ENCODE results near the gene IMMP2L. TPM values are rescaled to one million over a fixed set of nuclear protein-coding genes. Genes with fewer than 3 reads are reported as not detected.

Gene IMMP2L
- total RNA-seq, 1 donor from 2014 or later, result 21.5 TPM

DNA sequence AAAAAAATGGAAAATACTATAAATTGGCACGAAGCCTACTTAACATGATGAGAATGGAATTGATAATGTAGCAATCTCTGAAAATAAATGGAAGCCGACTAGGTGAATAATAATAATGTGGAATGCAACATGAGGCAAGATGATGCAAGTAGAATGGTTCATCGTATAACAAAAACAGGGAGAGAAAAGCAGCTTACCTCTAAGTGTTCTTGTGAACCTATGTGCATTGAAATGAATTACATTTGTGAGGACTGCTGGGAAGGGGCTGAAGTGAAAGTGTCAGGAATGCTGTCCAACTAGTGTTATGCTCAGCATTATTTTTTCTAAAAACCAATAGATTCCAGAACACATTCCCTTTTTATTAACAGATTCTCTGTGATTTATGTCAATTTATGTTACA, 912.0 kb downstream of the IMMP2L start:
- Histone ChIP-seq H3K9me3 (ENCODE audit: low read depth) (no peaks in the 10 kb centered on the region), H3F3A (ENCODE audit: low read depth) (no peaks in the 10 kb centered on the region), H3K36me3 (no peaks in the 10 kb centered on the region), H3K4me3 (no peak overlapping the region), H3K27ac (no peak overlapping the region), H4K20me1 (ENCODE audit: low read depth) (no peaks in the 10 kb centered on the region), H2AFZ (replicated peaks) (no peak overlapping the region), H3K79me2 (ENCODE audit: low read depth) (no peaks in the 10 kb centered on the region), H3K9ac (no peak overlapping the region), H3K27me3 (no peaks in the 10 kb centered on the region), H3K4me2 (no peak overlapping the region), H3K4me1 (peaks cover 6% of the 10 kb centered on the region)
- H3K4me3 Mint-ChIP-seq, result no peak overlapping the region
- H3K27me3 Mint-ChIP-seq (ENCODE audit: insufficient read depth, low read depth), result no peaks in the 10 kb centered on the region
- H3K27ac Mint-ChIP-seq, result no peak overlapping the region
- H3K9me3 Mint-ChIP-seq, result no peaks in the 10 kb centered on the region
- H3K36me3 Mint-ChIP-seq, result no peaks in the 10 kb centered on the region
- H3K4me1 Mint-ChIP-seq, result no peaks in the 10 kb centered on the region
- peak; percentile 10 for DNase-seq (ENCODE audit: low spot score)
- TF ChIP-seq EZH2phosphoT487 (IDR thresholded peaks at IDR 0.05) (no peak), EZH2 (IDR thresholded peaks at IDR 0.05) (no peak)
- TF ChIP-seq, protein P1, sequence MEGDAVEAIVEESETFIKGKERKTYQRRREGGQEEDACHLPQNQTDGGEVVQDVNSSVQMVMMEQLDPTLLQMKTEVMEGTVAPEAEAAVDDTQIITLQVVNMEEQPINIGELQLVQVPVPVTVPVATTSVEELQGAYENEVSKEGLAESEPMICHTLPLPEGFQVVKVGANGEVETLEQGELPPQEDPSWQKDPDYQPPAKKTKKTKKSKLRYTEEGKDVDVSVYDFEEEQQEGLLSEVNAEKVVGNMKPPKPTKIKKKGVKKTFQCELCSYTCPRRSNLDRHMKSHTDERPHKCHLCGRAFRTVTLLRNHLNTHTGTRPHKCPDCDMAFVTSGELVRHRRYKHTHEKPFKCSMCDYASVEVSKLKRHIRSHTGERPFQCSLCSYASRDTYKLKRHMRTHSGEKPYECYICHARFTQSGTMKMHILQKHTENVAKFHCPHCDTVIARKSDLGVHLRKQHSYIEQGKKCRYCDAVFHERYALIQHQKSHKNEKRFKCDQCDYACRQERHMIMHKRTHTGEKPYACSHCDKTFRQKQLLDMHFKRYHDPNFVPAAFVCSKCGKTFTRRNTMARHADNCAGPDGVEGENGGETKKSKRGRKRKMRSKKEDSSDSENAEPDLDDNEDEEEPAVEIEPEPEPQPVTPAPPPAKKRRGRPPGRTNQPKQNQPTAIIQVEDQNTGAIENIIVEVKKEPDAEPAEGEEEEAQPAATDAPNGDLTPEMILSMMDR (IDR thresholded peaks at IDR 0.05), result no peak

DNA sequence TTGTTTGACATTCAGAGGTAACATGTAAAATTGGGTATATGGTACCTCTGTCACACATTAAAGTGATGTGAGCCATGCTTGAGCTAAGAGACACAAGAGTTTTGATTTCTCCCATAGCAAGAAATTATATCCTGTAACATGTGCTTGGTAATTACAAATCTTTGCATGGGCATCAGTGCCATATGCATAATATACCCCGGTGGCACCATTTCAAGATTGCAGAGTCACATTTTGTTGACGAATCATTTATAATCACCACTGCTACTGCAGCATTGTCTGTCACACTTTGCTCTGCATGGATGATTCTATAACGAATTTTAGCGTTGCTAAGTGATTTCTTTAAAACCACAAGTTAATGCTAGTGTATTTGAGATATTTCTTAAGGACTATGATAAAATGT, 915.0 kb downstream of the IMMP2L start:
- peaks cover 6% of the 10 kb centered on the region for H3K4me1 ChIP-seq
- no peak overlapping the region for H3K27ac Mint-ChIP-seq
- no peak overlapping the region for H2AFZ ChIP-seq (replicated peaks)
- no peak overlapping the region for H3K9ac ChIP-seq
- no peak overlapping the region for H3K4me3 ChIP-seq
- H3K9me3 Mint-ChIP-seq, result no peaks in the 10 kb centered on the region
- H3K27me3 ChIP-seq, result no peaks in the 10 kb centered on the region
- no peaks in the 10 kb centered on the region for H3F3A ChIP-seq (ENCODE audit: low read depth)
- H3K79me2 ChIP-seq (ENCODE audit: low read depth), result no peaks in the 10 kb centered on the region
- H3K27ac ChIP-seq, result no peak overlapping the region
- no peak overlapping the region for H3K4me2 ChIP-seq
- DNase-seq (ENCODE audit: low spot score), result no peak
- H3K4me1 Mint-ChIP-seq, result no peaks in the 10 kb centered on the region
- H3K36me3 ChIP-seq, result no peaks in the 10 kb centered on the region
- TF ChIP-seq EZH2phosphoT487 (IDR thresholded peaks at IDR 0.05) (no peak), EZH2 (IDR thresholded peaks at IDR 0.05) (no peak)
- TF ChIP-seq, protein P1 (IDR thresholded peaks at IDR 0.05), result no peak
- no peaks in the 10 kb centered on the region for H3K9me3 ChIP-seq (ENCODE audit: low read depth)
- H4K20me1 ChIP-seq (ENCODE audit: low read depth), result no peaks in the 10 kb centered on the region
- no peak overlapping the region for H3K4me3 Mint-ChIP-seq
- H3K36me3 Mint-ChIP-seq, result no peaks in the 10 kb centered on the region
- H3K27me3 Mint-ChIP-seq (ENCODE audit: insufficient read depth, low read depth), result no peaks in the 10 kb centered on the region

DNA sequence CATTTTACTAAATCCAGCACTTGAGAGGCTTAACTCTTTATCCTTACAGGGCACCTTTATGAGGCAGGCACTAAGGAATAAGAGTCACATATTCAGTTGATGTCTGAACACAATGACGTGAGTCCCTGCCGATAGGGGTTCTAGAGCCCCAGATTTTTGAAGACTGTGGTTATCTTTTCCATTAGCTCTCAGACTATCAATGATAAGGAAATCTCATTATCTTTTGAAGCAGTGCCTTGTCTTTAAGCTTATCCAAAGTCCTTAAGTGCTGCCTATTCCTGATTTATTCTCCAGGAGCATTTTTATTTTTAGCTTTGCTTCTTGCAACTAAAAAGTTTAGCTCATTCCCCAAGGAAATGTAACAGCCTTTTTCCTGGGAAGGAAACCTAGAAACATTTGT, 915.5 kb downstream of the IMMP2L start:
- H3K27ac Mint-ChIP-seq, result no peak overlapping the region
- no peaks in the 10 kb centered on the region for H3K27me3 Mint-ChIP-seq (ENCODE audit: insufficient read depth, low read depth)
- Histone ChIP-seq H3K4me2 (no peak overlapping the region), H3F3A (ENCODE audit: low read depth) (no peaks in the 10 kb centered on the region), H3K36me3 (no peaks in the 10 kb centered on the region), H3K27me3 (no peaks in the 10 kb centered on the region), H3K9ac (no peak overlapping the region), H3K4me3 (no peak overlapping the region), H3K9me3 (ENCODE audit: low read depth) (no peaks in the 10 kb centered on the region), H3K79me2 (ENCODE audit: low read depth) (no peaks in the 10 kb centered on the region), H2AFZ (replicated peaks) (no peak overlapping the region), H4K20me1 (ENCODE audit: low read depth) (no peaks in the 10 kb centered on the region), H3K27ac (no peak overlapping the region), H3K4me1 (peaks cover 6% of the 10 kb centered on the region)
- H3K4me3 Mint-ChIP-seq, result no peak overlapping the region
- no peaks in the 10 kb centered on the region for H3K36me3 Mint-ChIP-seq
- H3K4me1 Mint-ChIP-seq, result no peaks in the 10 kb centered on the region
- TF ChIP-seq EZH2phosphoT487 (IDR thresholded peaks at IDR 0.05) (no peak), EZH2 (IDR thresholded peaks at IDR 0.05) (no peak)
- TF ChIP-seq, protein P1 (IDR thresholded peaks at IDR 0.05), result no peak
- no peak for DNase-seq (ENCODE audit: low spot score)
- no peaks in the 10 kb centered on the region for H3K9me3 Mint-ChIP-seq
